Endothelial cell of umbilical vein (primary cell): ENCODE results near the gene HERPUD1. TPM values are rescaled to one million over a fixed set of nuclear protein-coding genes. Genes with fewer than 3 reads are reported as not detected.

Experiments
- BruUV-seq: library from RNA; stranded (reverse); fragments of 400-500 nt; replicated peaks from 2 replicates; lab custom pipeline; 2021; lab: Mats Ljungman, UMichigan
- CTCF ChIA-PET: fragments of 300-600, 350-600 bp; sonication (Branson Sonifier 250); formaldehyde crosslinking; loops from one replicate; lab custom pipeline; 2021; ENCODE audit warnings: antibody characterized with exemption, inconsistent platforms; lab: Charles Lee
- POLR2A ChIA-PET: fragments of 300-600, 350-600 bp; sonication (Branson Sonifier 250); formaldehyde crosslinking; loops from one replicate; lab custom pipeline; 2021; ENCODE audit warnings: antibody characterized with exemption, inconsistent platforms; lab: Charles Lee
- DNase-seq: peaks from one replicate; pipeline ENCODE4 v3.0.0-alpha.2; 2011; ENCODE audit warnings: low read depth, low spot score
- FAIRE-seq: peaks from 2 replicates; lab custom pipeline; 2011; peaks lifted over from hg19 to GRCh38; lab: Jason Lieb, UNC
- H2AFZ ChIP-seq: 2 replicates; pipeline ENCODE4 v1.6.0; 2012; ENCODE audit warnings: low read depth, low read length, control low read depth, inconsistent platforms
- H3K27ac ChIP-seq: 2 replicates; pipeline ENCODE4 v1.5.1; 2011; ENCODE audit warnings: low read depth, mild to moderate bottlenecking, control low read depth, low read length, moderate library complexity; ENCODE audit not compliant: insufficient read depth
- H3K27me3 ChIP-seq, 2 experiments: 2 replicates each; pipeline versions ENCODE4 v1.6.0 to v1.6.1; 2011; ENCODE audit warnings: low read length in 2 of 2, mixed read lengths in 1 of 2; ENCODE audit not compliant: control insufficient read depth in 2 of 2, insufficient read depth in 2 of 2
- H3K36me3 ChIP-seq, 2 experiments: 2 replicates in 1 of 2; 3 replicates in 1 of 2; pipeline ENCODE4 v1.5.1; 2011; ENCODE audit warnings: low read length in 2 of 2, mild to moderate bottlenecking in 1 of 2, moderate library complexity in 1 of 2; ENCODE audit not compliant: control insufficient read depth in 2 of 2, insufficient read depth in 2 of 2; ENCODE audit errors: extremely low read depth in 1 of 2
- H3K4me1 ChIP-seq: 3 replicates; pipeline ENCODE4 v1.5.1; 2011; ENCODE audit warnings: mild to moderate bottlenecking, low read length; ENCODE audit not compliant: control insufficient read depth, insufficient read depth; ENCODE audit errors: extremely low read depth
- H3K4me2 ChIP-seq: 2 replicates; pipeline ENCODE4 v1.6.1; 2011; ENCODE audit warnings: low read length, control low read depth, mixed read lengths; ENCODE audit not compliant: insufficient read depth
- H3K4me3 ChIP-seq, 3 experiments: fragments of 200-600 bp in 1 of 3; sonication (generic), shearing (Covaris generic) in 1 of 3; replicated peaks in 1 of 3; 2 replicates each; pipeline ENCODE4 v1.5.1; 2011 to 2016; ENCODE audit warnings: control low read depth in 3 of 3, low read length in 3 of 3, mild to moderate bottlenecking in 2 of 3, inconsistent platforms in 1 of 3, low read depth in 1 of 3, moderate library complexity in 1 of 3; ENCODE audit not compliant: insufficient read depth in 1 of 3
- H3K79me2 ChIP-seq: 2 replicates; pipeline ENCODE4 v1.6.0; 2012; ENCODE audit warnings: low read length, inconsistent platforms; ENCODE audit not compliant: control insufficient read depth, insufficient read depth
- H3K9ac ChIP-seq: replicated peaks from 2 replicates; pipeline ENCODE3; 2011; ENCODE audit warnings: low read length, control low read depth; ENCODE audit not compliant: insufficient read depth; ENCODE audit errors: extremely low read depth
- H3K9me1 ChIP-seq: replicated peaks from 3 replicates; pipeline ENCODE4 v1.6.0; 2011; ENCODE audit warnings: mild to moderate bottlenecking, low read length; ENCODE audit not compliant: control insufficient read depth, insufficient read depth; ENCODE audit errors: extremely low read depth
- H3K9me3 ChIP-seq: replicated peaks from 2 replicates; pipeline ENCODE4 v1.5.1; 2012; ENCODE audit warnings: low read length, inconsistent platforms; ENCODE audit not compliant: control insufficient read depth, insufficient read depth
- H4K20me1 ChIP-seq: replicated peaks from 2 replicates; pipeline ENCODE3; 2011; ENCODE audit warnings: mild to moderate bottlenecking, low read length; ENCODE audit not compliant: control insufficient read depth, insufficient read depth; ENCODE audit errors: extremely low read depth
- CTCF ChIP-seq, 2 donors: IDR thresholded peaks; 1 replicate in 1 of 2; 2 replicates in 1 of 2; pipeline ENCODE4 v1.5.1; 2011; ENCODE audit warnings: low read length in 2 of 2, mild to moderate bottlenecking in 2 of 2, moderate library complexity in 2 of 2, control low read depth in 1 of 2, inconsistent platforms in 1 of 2, low read depth in 1 of 2; ENCODE audit not compliant: insufficient read depth in 1 of 2; ENCODE audit errors: extremely low read depth in 1 of 2
- EZH2 ChIP-seq: IDR thresholded peaks from 2 replicates; pipeline ENCODE4 v1.6.1; 2012; ENCODE audit warnings: borderline replicate concordance, low read depth, mild to moderate bottlenecking, moderate library complexity, low read length, inconsistent platforms; ENCODE audit not compliant: severe bottlenecking
- FOS ChIP-seq: IDR thresholded peaks from 2 replicates; pipeline ENCODE4 v1.6.1; 2011; ENCODE audit warnings: mild to moderate bottlenecking, low read length, moderate library complexity, borderline replicate concordance; ENCODE audit not compliant: insufficient read depth
- GATA2 ChIP-seq: IDR thresholded peaks from 2 replicates; pipeline ENCODE4 v1.7.0; 2011; ENCODE audit warnings: low read depth, mild to moderate bottlenecking, moderate library complexity, mixed read lengths, low read length; ENCODE audit not compliant: insufficient read length, insufficient read depth
- JUN ChIP-seq: IDR thresholded peaks from 2 replicates; pipeline ENCODE4 v1.6.1; 2011; ENCODE audit warnings: borderline replicate concordance, low read depth; ENCODE audit not compliant: insufficient read length, insufficient read depth
- MAX ChIP-seq: IDR thresholded peaks from 2 replicates; pipeline ENCODE4 v1.6.1; 2011; ENCODE audit not compliant: insufficient read depth, insufficient read length
- MYC ChIP-seq: IDR thresholded peaks from one replicate; pipeline ENCODE4 v1.6.1; 2011; ENCODE audit warnings: mild to moderate bottlenecking, low read depth, low read length
- POLR2A ChIP-seq: IDR thresholded peaks from 2 replicates; pipeline ENCODE4 v1.6.1; 2012; ENCODE audit warnings: low read depth, mild to moderate bottlenecking, control low read depth, low read length
- POLR2AphosphoS5 ChIP-seq: IDR thresholded peaks from 2 replicates; pipeline ENCODE4 v1.6.1; 2012; ENCODE audit warnings: low read depth, mild to moderate bottlenecking, control low read depth, low read length, moderate library complexity; ENCODE audit not compliant: insufficient read depth
- dilution Hi-C: fragments of 300-500 bp; cut with MboI; formaldehyde crosslinking; loops from one replicate; pipeline ENCODE4 v1.15.0; 2019; ENCODE audit warnings: low sequenced_read_pairs; ENCODE audit not compliant: extremely low pct_ligation_motif_present
- intact Hi-C: fragments of 100-400 bp; cut with micrococcal nuclease; formaldehyde crosslinking; loops from one replicate; pipeline ENCODE4 v1.10.0; 2022
- polyA plus RNA-seq, 4 experiments: library from polyadenylated mRNA; depleted of rRNA in 3 of 4; stranded (reverse) in 3 of 4; unstranded in 1 of 4; fragments of >200 nt; gene quantifications; 2 replicates each; pipeline versions ENCODE4 v1.2.1 to v1.2.3, GENCODE V29; 2011 to 2012; ENCODE audit warnings: missing spikeins in 1 of 4
- total RNA-seq: library from RNA; stranded (reverse); gene quantifications from 2 replicates; pipeline ENCODE4 v1.2.3, GENCODE V29; 2021

HERPUD1 gene
- total and polyA plus RNA-seq, 2 donors (not counting 3 experiments of a cell fraction or from before 2014, with no cell fraction given), result 107 to 109 TPM

GRCh38 chr16:56984639-56985038 lies 52.7 kb downstream of the HERPUD1 start:
- Histone ChIP-seq H3K27me3 (no peaks in the 10 kb centered on the region), H3K79me2 (no peaks in the 10 kb centered on the region), H3K27ac (no peak overlapping the region), H3K9ac (no peak overlapping the region), H3K4me2 (no peak overlapping the region), H3K4me3 (no peak overlapping the region), H4K20me1 (no peaks in the 10 kb centered on the region), H3K4me1 (peaks cover 8% of the 10 kb centered on the region), H3K9me3 (no peaks in the 10 kb centered on the region), H3K9me1 (no peaks in the 10 kb centered on the region), H2AFZ (no peak overlapping the region), H3K36me3 (no peaks in the 10 kb centered on the region)
- dilution Hi-C loops, result no loop called here
- DNase-seq (no peak), FAIRE-seq (no peak)
- intact Hi-C loops, result no loop called here
- POLR2A ChIA-PET, result no interaction called here
- no peak for TF ChIP-seq MYC
- TF ChIP-seq MAX, result no peak
- TF ChIP-seq JUN, result no peak
- no peak for TF ChIP-seq GATA2
- no peak for TF ChIP-seq POLR2A
- no peak for TF ChIP-seq CTCF (IDR thresholded peaks at IDR 0.05; ENCODE audit: extremely low read depth in 1 of 2, insufficient read depth in 1 of 2, low read depth in 1 of 2, low read length in 2 of 2)
- TF ChIP-seq POLR2AphosphoS5, result no peak
- no peak for TF ChIP-seq FOS
- TF ChIP-seq EZH2, result no peak
- BruUV-seq, result no TSS peak
- CTCF ChIA-PET, result interaction anchor here (0.9 to 2.1 kb wide), 3 partner anchors 20 to 108 kb away, joined by 3 to 8 read pairs (median 3); partner anchors contain the start of gene CPNE2
